ENCODE measurements around the gene NMUR1.
"Not testable (repeated sequence)": the region's sequence is repeated elsewhere in the genome, so short reads cannot be mapped to it uniquely, and the experiment has no call there.

Gene NMUR1

GRCh38 chr2:231530099-231531011 is at the start of gene NMUR1:
TSS of gene NMUR1 (minus strand) at chr2:231530445. CDS start at chr2:231530361, 84 bp downstream.
- no peak within 1 kb of the TSS for H3K4me3 ChIP-seq (ENCODE audit: low read depth, low read length)
- TF ChIP-seq CTCF (IDR thresholded peaks at IDR 0.05; ENCODE audit: insufficient read depth, low read depth, low read length, missing control alignments), result peak; percentile 80
- peak; percentile 77 for DNase-seq (ENCODE audit: low read depth)

GRCh38 chr2:231579560-231579959 is 49.3 kb upstream of the NMUR1 start:
- TF ChIP-seq CTCF (IDR thresholded peaks at IDR 0.05; ENCODE audit: insufficient read depth, low read depth, low read length, missing control alignments), result no peak
- H3K4me3 ChIP-seq (ENCODE audit: low read depth, low read length), result no peak overlapping the region
- DNase-seq (ENCODE audit: low read depth), result no peak

DNA sequence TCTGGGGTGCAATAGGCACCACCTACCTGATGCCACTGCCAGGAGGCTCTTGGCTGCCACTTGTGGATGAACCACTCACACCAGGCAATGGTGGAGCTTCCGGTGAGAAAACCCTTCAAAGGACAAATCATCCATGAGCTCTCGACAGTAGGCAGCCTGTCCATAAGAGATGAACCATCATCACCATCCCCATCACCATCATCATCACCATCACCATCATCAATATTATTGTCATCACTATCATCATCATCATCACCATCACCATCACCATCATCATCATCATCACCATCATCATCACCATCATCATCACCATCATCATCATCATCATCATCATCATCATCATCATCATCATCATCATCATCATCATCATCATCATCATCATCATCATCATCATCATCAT is 48.4 kb upstream of the NMUR1 start:
- not testable (repeated sequence) for DNase-seq (ENCODE audit: low read depth); H3K4me3 ChIP-seq (ENCODE audit: low read depth, low read length)

- no peak for TF ChIP-seq CTCF (IDR thresholded peaks at IDR 0.05; ENCODE audit: insufficient read depth, low read depth, low read length, missing control alignments)
- DNase-seq (ENCODE audit: low read depth), result no peak
- H3K4me3 ChIP-seq (ENCODE audit: low read depth, low read length), result no peak overlapping the region
These were observed 46.2 kb upstream of the NMUR1 start for GRCh38 chr2:231576465-231576864.

- TF ChIP-seq CTCF (IDR thresholded peaks at IDR 0.05; ENCODE audit: insufficient read depth, low read depth, low read length, missing control alignments), result no peak
- DNase-seq (ENCODE audit: low read depth), result no peak
- H3K4me3 ChIP-seq (ENCODE audit: low read depth, low read length), result no peak overlapping the region
These were observed 45.5 kb upstream of the NMUR1 start for GRCh38 chr2:231575612-231576256.

DNA sequence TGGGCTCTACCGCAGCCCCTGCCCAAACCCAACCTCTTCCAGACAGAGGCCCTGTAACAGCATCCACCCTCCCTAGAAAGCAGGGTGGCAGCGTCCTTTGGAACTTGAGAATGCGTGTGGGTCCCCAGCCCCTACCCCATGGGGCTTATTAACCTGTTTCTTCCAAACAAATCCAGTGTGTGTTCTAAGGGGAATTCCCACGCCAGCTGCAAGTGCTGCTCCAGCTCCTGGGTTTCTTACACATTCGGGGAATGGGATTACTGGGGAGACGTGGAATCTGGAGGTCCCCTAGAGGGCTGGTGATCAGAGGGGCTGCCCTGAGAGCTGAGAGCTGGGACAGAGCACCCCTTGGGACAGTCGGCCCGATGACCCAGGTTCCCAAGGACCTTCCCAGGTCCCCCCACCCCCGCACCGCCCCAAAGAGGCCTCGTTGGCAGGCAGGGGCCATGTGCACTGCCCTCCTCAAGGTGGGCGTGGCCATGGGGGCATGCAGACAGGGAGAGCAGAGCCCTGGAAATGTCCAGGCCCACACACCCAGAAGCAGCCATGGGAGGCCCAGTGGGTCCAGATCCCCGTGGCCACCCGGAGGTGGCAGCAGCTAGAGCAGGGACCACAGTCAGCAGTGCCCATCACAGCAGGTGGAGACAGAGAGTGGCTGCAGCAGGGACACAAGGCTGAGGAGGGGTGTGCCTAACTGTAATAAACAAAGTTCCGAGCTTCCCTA is 43.6 kb upstream of the NMUR1 start:
- no peak for DNase-seq (ENCODE audit: low read depth)
- no peak overlapping the region for H3K4me3 ChIP-seq (ENCODE audit: low read depth, low read length)
- TF ChIP-seq CTCF (IDR thresholded peaks at IDR 0.05; ENCODE audit: insufficient read depth, low read depth, low read length, missing control alignments), result no peak

- H3K4me3 ChIP-seq (ENCODE audit: low read depth, low read length), result no peak overlapping the region
- no peak for TF ChIP-seq CTCF (IDR thresholded peaks at IDR 0.05; ENCODE audit: insufficient read depth, low read depth, low read length, missing control alignments)
- DNase-seq (ENCODE audit: low read depth), result no peak
These were observed 42.9 kb upstream of the NMUR1 start for GRCh38 chr2:231573096-231573495.

All from GM12865 (cell line).